Breast epithelium (tissue), 4 donors: ENCODE measurements around the gene PPIH. TPM values are rescaled to one million over a fixed set of nuclear protein-coding genes. Genes with fewer than 3 reads are reported as not detected.
"Not testable (repeated sequence)": the region's sequence is repeated elsewhere in the genome, so short reads cannot be mapped to it uniquely, and the experiment has no call there.

ENCODE experiments used
- DNase-seq, 2 donors: peaks; one replicate each; pipeline ENCODE4 v3.0.0-alpha.2; 2019; ENCODE audit warnings: low spot score in 2 of 2
- H3K27ac ChIP-seq, 2 donors: fragments of 200-600 bp; sonication (generic) in 1 of 2; one replicate each; pipeline ENCODE4 v1.5.1; 2016 to 2019; ENCODE audit warnings: mild to moderate bottlenecking in 1 of 2
- H3K27me3 ChIP-seq, 2 donors: fragments of 200-600 bp; sonication (generic) in 1 of 2; one replicate each; pipeline versions ENCODE4 v1.5.1 to v1.6.0; 2017 to 2019; ENCODE audit warnings: control low read depth in 1 of 2, mild to moderate bottlenecking in 1 of 2
- H3K36me3 ChIP-seq: fragments of 200-600 bp; one replicate; pipeline ENCODE4 v1.5.1; 2019
- H3K4me1 ChIP-seq, 2 donors: fragments of 200-600 bp; sonication (generic); one replicate each; pipeline ENCODE4 v1.5.1; 2016 to 2019; ENCODE audit warnings: control low read depth in 1 of 2
- H3K4me3 ChIP-seq, 3 donors: fragments of 200-600 bp; sonication (generic); 1 replicate in 2 of 3; 2 replicates in 1 of 3; pipeline ENCODE4 v1.5.1; 2016 to 2019; ENCODE audit warnings: mild to moderate bottlenecking in 3 of 3, moderate library complexity in 2 of 3
- H3K9me3 ChIP-seq, 2 donors: fragments of 200-600 bp; sonication (generic) in 1 of 2; one replicate each; pipeline ENCODE4 v1.5.1; 2016 to 2019; ENCODE audit warnings: control low read depth in 1 of 2
- CTCF ChIP-seq, 3 donors: fragments of 450-650 bp; IDR thresholded peaks; one replicate each; pipeline ENCODE4 v1.5.1; 2016 to 2017; ENCODE audit warnings: antibody characterized with exemption in 3 of 3, mild to moderate bottlenecking in 3 of 3, moderate library complexity in 3 of 3
- POLR2A ChIP-seq: fragments of 450-650 bp; IDR thresholded peaks from one replicate; pipeline ENCODE4 v1.6.1; 2016; ENCODE audit warnings: antibody characterized with exemption, mild to moderate bottlenecking, moderate library complexity
- POLR2AphosphoS5 ChIP-seq, 3 donors: sonication (generic); formaldehyde crosslinking; IDR thresholded peaks; one replicate each; pipeline ENCODE4 v1.6.1; 2017; ENCODE audit warnings: antibody characterized with exemption in 3 of 3
- intact Hi-C: fragments of 100-400 bp; cut with DNase I; formaldehyde crosslinking; loops from one replicate; pipeline ENCODE4 v1.15.1; 2023; ENCODE audit warnings: low total_unique reads
- total RNA-seq, 3 donors: library from RNA; depleted of rRNA; stranded (reverse); fragments of >200 nt; gene quantifications; one replicate each; pipeline ENCODE4 v1.1.0, GENCODE V29; 2016

PPIH gene
- total RNA-seq, 3 donors from 2014 or later = 21.6 to 37.9 (median 24.6) TPM

GRCh38 chr1:42681741-42682483 lies 23.7 kb downstream of the PPIH start, which contains the start of gene YBX1:
YBX1 (plus strand) TSS chr1:42682418; CDS start chr1:42682566, 148 bp downstream.
- TF ChIP-seq POLR2AphosphoS5 (IDR thresholded peaks at IDR 0.05) (peak; percentile 84 to 90 (median 89)), POLR2A (peak; percentile 78), CTCF (IDR thresholded peaks at IDR 0.05) (no peak)
- intact Hi-C loops = no loop called here
- DNase-seq = peak; percentile 97 to 98
- Histone ChIP-seq H3K27me3 (no peaks in the 10 kb centered on the region), H3K27ac (peak within 1 kb of the TSS; percentile 86 to 91), H3K36me3 (no peaks in the 10 kb centered on the region), H3K4me3 (peak within 1 kb of the TSS; percentile 66 to 94 (median 80)), H3K4me1 (peaks cover 7 to 15% of the 10 kb centered on the region in 2 donors), H3K9me3 (no peaks in the 10 kb centered on the region)

- Histone ChIP-seq H3K27ac (peak overlapping the region; percentile 86 to 91), H3K4me3 (peak overlapping the region; percentile 66 to 94 (median 80)), H3K4me1 (peaks cover 7 to 15% of the 10 kb centered on the region in 2 donors)
- H3K36me3 ChIP-seq, DNase-seq, intact Hi-C loops, H3K27me3 ChIP-seq, H3K9me3 ChIP-seq: not testable (repeated sequence)
Measured at GRCh38 chr1:42682484-42682738, 24.2 kb downstream of the PPIH start.

GRCh38 chr1:42682739-42683531 lies 24.7 kb downstream of the PPIH start:
- no peaks in the 10 kb centered on the region for H3K9me3 ChIP-seq
- H3K4me1 ChIP-seq = peaks cover 7 to 15% of the 10 kb centered on the region in 2 donors
- H3K27ac ChIP-seq = peak overlapping the region; percentile 86 to 91
- TF ChIP-seq POLR2A (no peak), CTCF (IDR thresholded peaks at IDR 0.05) (no peak), POLR2AphosphoS5 (IDR thresholded peaks at IDR 0.05) (peak in 2 of 3 donors; percentile 50 to 52)
- DNase-seq = peak in 1 of 2 donors; percentile 38
- H3K4me3 ChIP-seq = peak overlapping the region; percentile 66 to 94 (median 80)
- H3K36me3 ChIP-seq = no peaks in the 10 kb centered on the region
- H3K27me3 ChIP-seq = no peaks in the 10 kb centered on the region
- intact Hi-C loops = no loop called here

- intact Hi-C loops = no loop called here
- Histone ChIP-seq H3K27ac (no peak overlapping the region), H3K4me1 (peaks cover 7 to 15% of the 10 kb centered on the region in 2 donors)
Measured at GRCh38 chr1:42684139-42684538, 25.9 kb downstream of the PPIH start.

GRCh38 chr1:42686418-42686817 lies 28.2 kb downstream of the PPIH start:
- no peaks in the 10 kb centered on the region for H3K9me3 ChIP-seq
- no peak for TF ChIP-seq POLR2AphosphoS5 (IDR thresholded peaks at IDR 0.05)
- TF ChIP-seq CTCF (IDR thresholded peaks at IDR 0.05) = no peak
- TF ChIP-seq POLR2A = no peak
- H3K27ac ChIP-seq = no peak overlapping the region
- H3K4me3 ChIP-seq = peak overlapping the region in 1 of 3 donors; percentile 7
- peaks cover 7 to 15% of the 10 kb centered on the region in 2 donors for H3K4me1 ChIP-seq
- H3K27me3 ChIP-seq = no peaks in the 10 kb centered on the region
- H3K36me3 ChIP-seq = no peaks in the 10 kb centered on the region
- DNase-seq = no peak
- intact Hi-C loops = no loop called here

More at GRCh38 chr1:42684139-42684538, 25.9 kb downstream of the PPIH start:
- no peak for TF ChIP-seq POLR2A
- no peak for TF ChIP-seq POLR2AphosphoS5 (IDR thresholded peaks at IDR 0.05)
- no peak for TF ChIP-seq CTCF (IDR thresholded peaks at IDR 0.05)
- no peaks in the 10 kb centered on the region for H3K9me3 ChIP-seq
- H3K36me3 ChIP-seq = no peaks in the 10 kb centered on the region
- no peak for DNase-seq
- H3K27me3 ChIP-seq = no peaks in the 10 kb centered on the region
- peak overlapping the region in 2 of 3 donors; percentile 66 to 80 for H3K4me3 ChIP-seq
